Measurements from ENCODE around the gene S1PR1.

GRCh38 chr1:101238031-101238628 lies 1.3 kb downstream of the S1PR1 start:
- TF ChIP-seq CTCF (IDR thresholded peaks at IDR 0.05): no peak
- no peak for TF ChIP-seq EZH2phosphoT487 (IDR thresholded peaks at IDR 0.05)
- no peak for TF ChIP-seq EZH2 (IDR thresholded peaks at IDR 0.05)
